Caco-2 (cell line): ENCODE results near the gene IL2RA. TPM values are rescaled to one million over a fixed set of nuclear protein-coding genes. Genes with fewer than 3 reads are reported as not detected.

Source experiments
- BruUV-seq: library from RNA; stranded (reverse); fragments of 400-500 nt; replicated peaks from 2 replicates; lab custom pipeline; 2021; lab: Mats Ljungman, UMichigan
- CTCF ChIA-PET: fragments of 300-600 bp; sonication (Branson Sonifier 250); formaldehyde crosslinking; loops from one replicate; lab custom pipeline; 2022; ENCODE audit warnings: antibody characterized with exemption; lab: Charles Lee
- POLR2A ChIA-PET: fragments of 300-600 bp; sonication (Branson Sonifier 250); formaldehyde crosslinking; loops from one replicate; lab custom pipeline; 2022; ENCODE audit warnings: antibody characterized with exemption; lab: Charles Lee
- DNase-seq, 2 experiments: peaks; one replicate each; pipeline versions ENCODE4 v3.0.0 to v3.0.0-alpha.2; 2020 to 2022
- H3K27me3 ChIP-seq: replicated peaks from 2 replicates; pipeline ENCODE4 v1.6.0; 2011; ENCODE audit warnings: low read length; ENCODE audit not compliant: control insufficient read depth, insufficient read depth
- H3K36me3 ChIP-seq: 2 replicates; pipeline ENCODE4 v1.5.1; 2011; ENCODE audit warnings: low read length; ENCODE audit not compliant: control insufficient read depth, insufficient read depth
- H3K4me1 ChIP-seq: fragments of 250-450 bp; sonication (Bioruptor Pico); 2 replicates; pipeline ENCODE4 v1.5.1; 2020; ENCODE audit warnings: mild to moderate bottlenecking
- H3K4me3 ChIP-seq: 2 replicates; pipeline ENCODE4 v1.5.1; 2011; ENCODE audit warnings: low read depth, mild to moderate bottlenecking, control low read depth, low read length
- H3K9me3 ChIP-seq: fragments of 250-450 bp; sonication (Bioruptor Pico); 2 replicates; pipeline ENCODE4 v1.5.1; 2020; ENCODE audit warnings: mild to moderate bottlenecking, moderate library complexity
- H3K27ac Mint-ChIP-seq: one replicate; pipeline ENCODE4 v1.8.0; 2022; ENCODE audit warnings: mixed read lengths; ENCODE audit not compliant: unreplicated experiment
- H3K27me3 Mint-ChIP-seq: one replicate; pipeline ENCODE4 v1.8.0; 2022; ENCODE audit warnings: mixed read lengths; ENCODE audit not compliant: insufficient read depth, unreplicated experiment
- H3K36me3 Mint-ChIP-seq: one replicate; pipeline ENCODE4 v1.8.0; 2022; ENCODE audit warnings: mild to moderate bottlenecking, mixed read lengths; ENCODE audit not compliant: insufficient read depth, unreplicated experiment
- H3K4me1 Mint-ChIP-seq: one replicate; pipeline ENCODE4 v1.8.0; 2022; ENCODE audit warnings: low read depth, mixed read lengths; ENCODE audit not compliant: unreplicated experiment
- H3K4me3 Mint-ChIP-seq: one replicate; pipeline ENCODE4 v1.8.0; 2022; ENCODE audit warnings: mild to moderate bottlenecking, moderate library complexity, mixed read lengths; ENCODE audit not compliant: unreplicated experiment
- H3K9me3 Mint-ChIP-seq: one replicate; pipeline ENCODE4 v1.8.0; 2022; ENCODE audit warnings: mixed read lengths; ENCODE audit not compliant: unreplicated experiment
- intact Hi-C: fragments of 100-400 bp; cut with micrococcal nuclease; formaldehyde crosslinking; loops from one replicate; pipeline ENCODE4 v1.10.0; 2022; ENCODE audit not compliant: unreplicated experiment
- total RNA-seq: library from RNA; stranded (reverse); gene quantifications from 2 replicates; pipeline ENCODE4 v1.2.3, GENCODE V29; 2022
- TF ChIP-seq, protein P1 (sequence below), 2 experiments: fragments of 200-600 bp in 1 of 2; IDR thresholded peaks; 1 replicate in 1 of 2; 2 replicates in 1 of 2; pipeline versions ENCODE4 v1.5.1 to v1.8.0; 2011 to 2022; ENCODE audit warnings: antibody characterized with exemption in 1 of 2, control low read depth in 1 of 2, inconsistent platforms in 1 of 2, low read depth in 1 of 2, low read length in 1 of 2, mild to moderate bottlenecking in 1 of 2, moderate library complexity in 1 of 2; ENCODE audit not compliant: insufficient read depth in 1 of 2, severe bottlenecking in 1 of 2, unreplicated experiment in 1 of 2

Gene IL2RA
- total RNA-seq, 1 experiment from 2014 or later = not detected

DNA sequence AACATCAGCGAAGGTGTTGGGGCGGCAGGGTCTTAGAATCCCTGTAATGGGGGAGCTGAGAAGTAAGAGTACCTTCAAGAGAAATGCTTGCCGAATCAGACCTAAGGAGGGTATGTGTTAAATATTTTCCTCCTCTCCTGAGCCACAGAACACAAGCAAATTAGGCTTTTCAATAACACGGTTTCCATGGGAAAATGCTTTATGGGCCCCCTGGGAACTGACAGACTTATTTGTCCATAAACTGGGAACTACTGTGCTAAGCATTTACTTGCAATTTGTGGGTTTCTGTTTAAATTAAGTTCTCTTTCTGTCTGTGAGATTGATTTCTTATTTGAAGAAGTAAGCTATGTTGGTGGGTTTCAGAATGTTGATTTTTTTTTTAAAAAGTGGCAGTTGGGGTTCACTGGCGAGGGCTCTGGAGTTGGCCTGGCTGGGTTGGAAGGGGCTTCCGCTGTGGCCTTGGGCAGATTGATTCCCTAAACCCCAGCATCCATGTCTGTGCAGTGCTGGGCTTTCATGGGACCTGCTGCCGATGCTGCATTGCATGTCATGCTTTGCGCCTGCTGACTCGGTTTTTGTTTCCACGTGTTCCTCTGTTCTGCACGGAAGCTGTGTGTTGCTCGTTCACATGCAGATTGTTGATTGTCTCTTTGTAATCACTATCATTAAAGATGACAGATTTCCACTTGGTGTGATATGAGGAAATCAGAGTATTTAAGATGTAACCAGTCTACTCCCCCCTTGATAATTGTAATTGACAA lies 33.8 kb upstream of the IL2RA start:
- intact Hi-C loops = no loop called here
- ChIA-PET CTCF (interaction anchor here (0.9 kb wide), 1 partner anchor 10 kb away, joined by 3 read pairs; no protein-coding TSS in a partner anchor), POLR2A (no interaction called here)
- Histone ChIP-seq H3K4me1 (no peaks in the 10 kb centered on the region), H3K4me3 (no peak overlapping the region), H3K36me3 (no peaks in the 10 kb centered on the region), H3K9me3 (no peaks in the 10 kb centered on the region), H3K27me3 (no peaks in the 10 kb centered on the region)
- DNase-seq = no peak
- Mint-ChIP-seq H3K4me3 (no peak overlapping the region), H3K4me1 (peaks cover 14% of the 10 kb centered on the region), H3K9me3 (no peaks in the 10 kb centered on the region), H3K27ac (no peak overlapping the region), H3K36me3 (peaks cover 56% of the 10 kb centered on the region), H3K27me3 (no peaks in the 10 kb centered on the region)
- BruUV-seq = no TSS peak
- TF ChIP-seq, protein P1, sequence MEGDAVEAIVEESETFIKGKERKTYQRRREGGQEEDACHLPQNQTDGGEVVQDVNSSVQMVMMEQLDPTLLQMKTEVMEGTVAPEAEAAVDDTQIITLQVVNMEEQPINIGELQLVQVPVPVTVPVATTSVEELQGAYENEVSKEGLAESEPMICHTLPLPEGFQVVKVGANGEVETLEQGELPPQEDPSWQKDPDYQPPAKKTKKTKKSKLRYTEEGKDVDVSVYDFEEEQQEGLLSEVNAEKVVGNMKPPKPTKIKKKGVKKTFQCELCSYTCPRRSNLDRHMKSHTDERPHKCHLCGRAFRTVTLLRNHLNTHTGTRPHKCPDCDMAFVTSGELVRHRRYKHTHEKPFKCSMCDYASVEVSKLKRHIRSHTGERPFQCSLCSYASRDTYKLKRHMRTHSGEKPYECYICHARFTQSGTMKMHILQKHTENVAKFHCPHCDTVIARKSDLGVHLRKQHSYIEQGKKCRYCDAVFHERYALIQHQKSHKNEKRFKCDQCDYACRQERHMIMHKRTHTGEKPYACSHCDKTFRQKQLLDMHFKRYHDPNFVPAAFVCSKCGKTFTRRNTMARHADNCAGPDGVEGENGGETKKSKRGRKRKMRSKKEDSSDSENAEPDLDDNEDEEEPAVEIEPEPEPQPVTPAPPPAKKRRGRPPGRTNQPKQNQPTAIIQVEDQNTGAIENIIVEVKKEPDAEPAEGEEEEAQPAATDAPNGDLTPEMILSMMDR (IDR thresholded peaks at IDR 0.05; ENCODE audit: insufficient read depth in 1 of 2, low read depth in 1 of 2, low read length in 1 of 2, severe bottlenecking in 1 of 2, unreplicated experiment in 1 of 2) = no peak

DNA sequence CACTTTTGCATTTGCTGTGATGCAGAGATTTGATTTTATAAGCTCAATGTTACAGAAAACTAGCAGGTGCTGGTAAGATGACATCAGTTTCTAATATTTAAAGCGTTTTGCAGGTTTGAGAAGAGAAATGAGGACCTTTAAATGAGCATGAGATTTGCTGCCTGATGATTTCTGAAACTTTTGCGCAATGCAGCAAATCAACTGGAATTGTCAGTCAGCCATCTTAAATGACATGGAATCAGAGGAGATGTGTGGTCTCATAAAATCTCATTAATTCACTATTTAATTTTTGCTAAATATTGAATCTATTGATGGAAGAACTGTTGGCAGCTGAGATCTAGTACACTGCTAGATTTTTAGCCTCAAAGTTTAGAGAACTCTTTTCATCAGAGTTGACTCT lies 30.6 kb upstream of the IL2RA start:
- ChIA-PET CTCF (no interaction called here), POLR2A (no interaction called here)
- Histone ChIP-seq H3K4me3 (no peak overlapping the region), H3K36me3 (no peaks in the 10 kb centered on the region), H3K9me3 (no peaks in the 10 kb centered on the region), H3K4me1 (no peaks in the 10 kb centered on the region), H3K27me3 (no peaks in the 10 kb centered on the region)
- H3K9me3 Mint-ChIP-seq = no peaks in the 10 kb centered on the region
- no peak overlapping the region for H3K4me3 Mint-ChIP-seq
- peaks cover 32% of the 10 kb centered on the region for H3K36me3 Mint-ChIP-seq
- TF ChIP-seq, protein P1 (IDR thresholded peaks at IDR 0.05; ENCODE audit: insufficient read depth in 1 of 2, low read depth in 1 of 2, low read length in 1 of 2, severe bottlenecking in 1 of 2, unreplicated experiment in 1 of 2) = no peak
- peaks cover 6% of the 10 kb centered on the region for H3K27me3 Mint-ChIP-seq
- no peak for DNase-seq
- H3K27ac Mint-ChIP-seq = no peak overlapping the region
- intact Hi-C loops = no loop called here
- H3K4me1 Mint-ChIP-seq = peaks cover 35% of the 10 kb centered on the region
- no TSS peak for BruUV-seq

DNA sequence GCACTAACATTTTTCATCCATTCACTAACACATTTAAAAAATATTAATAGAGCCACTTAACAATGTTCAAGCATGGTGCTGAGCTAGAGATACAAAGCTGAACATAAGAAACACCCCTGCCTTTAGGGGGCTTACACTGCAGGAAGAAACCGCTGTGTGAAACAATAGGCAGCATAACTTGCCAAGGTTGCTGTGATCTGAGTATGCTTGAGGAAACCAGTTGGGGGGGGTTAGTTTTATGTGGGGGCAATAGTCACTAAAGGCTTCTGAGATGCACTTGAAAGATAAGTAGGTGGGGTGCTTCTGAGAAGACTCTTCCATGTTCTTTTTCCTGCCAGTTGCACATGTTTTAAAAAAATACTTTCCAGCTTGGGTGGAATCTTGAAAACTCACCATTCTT lies 29.5 kb upstream of the IL2RA start:
- no peaks in the 10 kb centered on the region for H3K9me3 ChIP-seq
- DNase-seq = no peak
- no peaks in the 10 kb centered on the region for H3K4me1 ChIP-seq
- H3K4me3 ChIP-seq = no peak overlapping the region
- peaks cover 9% of the 10 kb centered on the region for H3K27me3 Mint-ChIP-seq
- no peaks in the 10 kb centered on the region for H3K9me3 Mint-ChIP-seq
- POLR2A ChIA-PET = no interaction called here
- CTCF ChIA-PET = interaction anchor here (0.6 kb wide), 1 partner anchor 1013 kb away, joined by 6 read pairs; no protein-coding TSS in a partner anchor
- intact Hi-C loops = no loop called here
- TF ChIP-seq, protein P1 (IDR thresholded peaks at IDR 0.05; ENCODE audit: insufficient read depth in 1 of 2, low read depth in 1 of 2, low read length in 1 of 2, severe bottlenecking in 1 of 2, unreplicated experiment in 1 of 2) = no peak
- H3K27me3 ChIP-seq = no peaks in the 10 kb centered on the region; the same call in 1 of the 2 replicates
- peaks cover 35% of the 10 kb centered on the region for H3K4me1 Mint-ChIP-seq
- H3K36me3 Mint-ChIP-seq = peaks cover 21% of the 10 kb centered on the region
- no peaks in the 10 kb centered on the region for H3K36me3 ChIP-seq
- BruUV-seq = no TSS peak
- no peak overlapping the region for H3K27ac Mint-ChIP-seq
- H3K4me3 Mint-ChIP-seq = no peak overlapping the region
